Pancreas (tissue), 10 donors: ENCODE data around the gene CLPTM1L. TPM values are rescaled to one million over a fixed set of nuclear protein-coding genes. Genes with fewer than 3 reads are reported as not detected.

Source experiments
- ATAC-seq, 4 donors: fragments of 200-7000 bp; cut with Tn5 transposase; one replicate each; pipeline versions ENCODE4 v1.8.0 to v1.9.1; 2020; ENCODE audit warnings: mild to moderate bottlenecking in 4 of 4, moderate library complexity in 4 of 4
- DNase-seq, 6 donors: peaks; one replicate each; pipeline ENCODE4 v3.0.0-alpha.2; 2020
- FAIRE-seq: peaks from 2 replicates; lab custom pipeline; 2012; peaks lifted over from hg19 to GRCh38; lab: Jason Lieb, UNC
- H3K27ac ChIP-seq, 4 donors: fragments of 200-600 bp; sonication (generic); 1 replicate in 3 of 4; 2 replicates in 1 of 4; pipeline versions ENCODE4 v1.5.0 to v1.8.0; 2020
- H3K27me3 ChIP-seq, 4 donors: fragments of 200-600 bp; one replicate each; pipeline ENCODE4 v1.8.0; 2021
- H3K36me3 ChIP-seq, 3 donors: fragments of 200-600 bp; sonication (generic) in 1 of 3; one replicate each; pipeline versions ENCODE4 v1.5.0 to v1.8.0; 2020 to 2021
- H3K4me1 ChIP-seq, 3 donors: fragments of 200-600 bp; one replicate each; pipeline ENCODE4 v1.8.0; 2021
- H3K4me3 ChIP-seq, 4 donors: fragments of 200-600 bp; sonication (generic) in 2 of 4; one replicate each; pipeline versions ENCODE4 v1.5.0 to v1.8.0; 2020 to 2021
- H3K9me3 ChIP-seq, 4 donors: fragments of 200-600 bp; one replicate each; pipeline ENCODE4 v1.8.0; 2021
- WGBS, 2 donors: extraction: QIAGEN DNeasy Blood & Tissue Kit; methylation state at CpG; one replicate each; pipeline ENCODE4 v1.1.7; 2013; 5-methylcytosine and 5-hydroxymethylcytosine counted together
- intact Hi-C, 3 donors: fragments of 100-400 bp; cut with DNase I; formaldehyde crosslinking; loops; one replicate each; pipeline versions ENCODE4 v1.11.1 to v1.14.2; 2022
- polyA plus RNA-seq, 2 donors: library from polyadenylated mRNA; stranded (reverse); fragments of 200-250 nt; gene quantifications; one replicate each; pipeline ENCODE4 v1.2.3, GENCODE V29; 2013
- total RNA-seq, 6 donors: library from RNA; stranded (reverse); fragmentation: NEBNext Ultra II Directional in 4 of 6; extraction: Animal tissue kit (Norgen Biotek cat#: 25700) in 4 of 6; gene quantifications; one replicate each; pipeline versions ENCODE4 v1.2.1 to v1.2.4, GENCODE V29; 2021 to 2023
- TF ChIP-seq, protein P1 (sequence below), 4 donors: fragments of 200-600 bp; sonication (generic) in 3 of 4; IDR thresholded peaks; one replicate each; pipeline versions ENCODE4 v1.5.0 to v1.8.0; 2021; ENCODE audit warnings: antibody characterized with exemption in 4 of 4
- donor health status: healthy with polysubstance abuse.
- donor health status: DM: no; HTN: no; CAD: no; lungs with moderate emphysema.
- donor health status: DM: no; HTN: no; CAD: no.
- donor health status: control.
- donor health status: control.
- donor health status: Bipolar disorder and iron deficiency.
- donor health status: DM: yes; HTN: yes; CAD: no.
- donor health status: DM: no; HTN: no; CAD: no.
- donor health status: DM: no; HTN: no; CAD: no.
- donor health status: DM: yes; HTN: yes; CAD: no.

Gene CLPTM1L
- total and polyA plus RNA-seq, 8 donors, result 39.5 to 63.0 (median 53.2) TPM

DNA sequence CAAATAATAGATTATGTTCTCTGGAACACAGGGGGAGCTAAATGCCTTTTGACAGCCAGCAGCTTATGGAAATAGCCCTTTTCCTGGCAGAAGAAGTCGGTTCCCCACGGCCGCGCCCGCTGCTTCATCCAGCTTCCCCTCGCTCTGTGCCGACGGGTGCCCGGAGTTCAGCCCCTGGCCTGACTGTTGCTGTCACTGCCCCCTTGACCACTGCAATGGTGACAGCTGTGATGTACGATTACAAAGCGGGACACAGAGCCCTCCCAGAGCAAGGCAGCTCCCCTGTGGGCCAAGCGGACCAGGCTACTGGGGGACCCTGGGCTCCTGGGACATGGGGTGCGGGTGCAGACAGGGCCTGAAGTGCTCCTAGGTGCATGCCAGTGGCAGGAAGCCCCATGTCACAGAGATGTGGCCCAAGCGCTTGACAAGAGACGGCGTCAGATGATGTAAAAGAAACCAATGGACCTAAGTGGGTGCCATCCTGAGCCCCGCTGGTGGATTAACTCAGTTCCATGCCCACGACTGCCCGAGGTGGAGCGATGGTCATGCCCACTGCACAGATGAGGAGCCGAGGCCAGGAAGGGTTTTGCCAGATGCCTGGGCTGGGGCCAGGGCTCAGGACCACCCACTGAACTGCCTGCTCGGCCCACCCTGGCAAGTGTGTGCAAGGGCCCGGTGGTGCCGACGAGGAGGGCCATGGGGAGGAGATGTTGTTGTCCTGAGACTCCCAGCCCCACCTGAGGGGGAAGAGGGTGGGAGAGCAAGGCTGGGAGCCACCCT, 13.2 kb upstream of the CLPTM1L start:
- ATAC-seq (no peak), DNase-seq (no peak), FAIRE-seq (no peak)
- TF ChIP-seq, protein P1, sequence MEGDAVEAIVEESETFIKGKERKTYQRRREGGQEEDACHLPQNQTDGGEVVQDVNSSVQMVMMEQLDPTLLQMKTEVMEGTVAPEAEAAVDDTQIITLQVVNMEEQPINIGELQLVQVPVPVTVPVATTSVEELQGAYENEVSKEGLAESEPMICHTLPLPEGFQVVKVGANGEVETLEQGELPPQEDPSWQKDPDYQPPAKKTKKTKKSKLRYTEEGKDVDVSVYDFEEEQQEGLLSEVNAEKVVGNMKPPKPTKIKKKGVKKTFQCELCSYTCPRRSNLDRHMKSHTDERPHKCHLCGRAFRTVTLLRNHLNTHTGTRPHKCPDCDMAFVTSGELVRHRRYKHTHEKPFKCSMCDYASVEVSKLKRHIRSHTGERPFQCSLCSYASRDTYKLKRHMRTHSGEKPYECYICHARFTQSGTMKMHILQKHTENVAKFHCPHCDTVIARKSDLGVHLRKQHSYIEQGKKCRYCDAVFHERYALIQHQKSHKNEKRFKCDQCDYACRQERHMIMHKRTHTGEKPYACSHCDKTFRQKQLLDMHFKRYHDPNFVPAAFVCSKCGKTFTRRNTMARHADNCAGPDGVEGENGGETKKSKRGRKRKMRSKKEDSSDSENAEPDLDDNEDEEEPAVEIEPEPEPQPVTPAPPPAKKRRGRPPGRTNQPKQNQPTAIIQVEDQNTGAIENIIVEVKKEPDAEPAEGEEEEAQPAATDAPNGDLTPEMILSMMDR (IDR thresholded peaks at IDR 0.05), result no peak
- Histone ChIP-seq H3K36me3 (no peaks in the 10 kb centered on the region), H3K4me3 (no peak overlapping the region), H3K9me3 (no peaks in the 10 kb centered on the region), H3K27me3 (peaks cover 0 to 7% (median 1%) of the 10 kb centered on the region in 4 donors), H3K27ac (no peak overlapping the region), H3K4me1 (no peaks in the 10 kb centered on the region)
- intact Hi-C loops, result no loop called here
- WGBS, 2 donors, result 69 to 85% methylated on average over 25 of the region's 25 CpGs

- TF ChIP-seq, protein P1 (IDR thresholded peaks at IDR 0.05), result no peak
- intact Hi-C loops, result no loop called here
- Histone ChIP-seq H3K4me3 (no peak overlapping the region), H3K9me3 (no peaks in the 10 kb centered on the region), H3K36me3 (no peaks in the 10 kb centered on the region), H3K27ac (no peak overlapping the region), H3K4me1 (no peaks in the 10 kb centered on the region), H3K27me3 (peaks cover 0 to 7% (median 1%) of the 10 kb centered on the region in 4 donors)
- ATAC-seq (no peak), DNase-seq (no peak), FAIRE-seq (no peak)
- WGBS, 2 donors, result 38 to 46% methylated on average over 28 of the region's 28 CpGs
Measured at GRCh38 chr5:1356873-1357787, 12.2 kb upstream of the CLPTM1L start.

DNA sequence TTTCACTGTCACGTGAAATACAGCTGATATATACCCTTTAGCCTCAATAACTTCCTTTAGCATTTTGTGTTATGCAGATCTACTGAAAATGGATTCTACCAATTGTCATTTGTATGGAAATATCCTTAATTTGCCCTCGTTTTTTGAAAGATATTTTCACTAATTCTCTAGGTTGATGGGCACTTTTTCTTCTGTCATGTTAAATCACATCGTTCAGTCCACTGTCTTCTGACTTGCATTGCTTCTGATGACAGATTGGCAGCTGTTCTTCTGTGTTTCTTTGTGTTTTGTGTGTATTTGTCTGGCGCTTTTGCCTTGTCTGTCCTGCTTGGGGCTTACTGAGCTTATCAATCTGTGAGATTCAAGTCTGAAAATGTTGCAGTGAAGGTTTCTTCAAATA, 9.7 kb upstream of the CLPTM1L start:
- Histone ChIP-seq H3K27ac (no peak overlapping the region), H3K9me3 (no peaks in the 10 kb centered on the region), H3K36me3 (no peaks in the 10 kb centered on the region), H3K4me1 (no peaks in the 10 kb centered on the region), H3K27me3 (peaks cover 0 to 2% (median 0%) of the 10 kb centered on the region in 4 donors), H3K4me3 (no peak overlapping the region)
- no peak for ATAC-seq
- WGBS, 2 donors, result 26 to 37% methylated on average over 4 of the region's 4 CpGs
- no peak for FAIRE-seq
- TF ChIP-seq, protein P1 (IDR thresholded peaks at IDR 0.05), result no peak
- DNase-seq, result no peak
- intact Hi-C loops, result no loop called here

DNA sequence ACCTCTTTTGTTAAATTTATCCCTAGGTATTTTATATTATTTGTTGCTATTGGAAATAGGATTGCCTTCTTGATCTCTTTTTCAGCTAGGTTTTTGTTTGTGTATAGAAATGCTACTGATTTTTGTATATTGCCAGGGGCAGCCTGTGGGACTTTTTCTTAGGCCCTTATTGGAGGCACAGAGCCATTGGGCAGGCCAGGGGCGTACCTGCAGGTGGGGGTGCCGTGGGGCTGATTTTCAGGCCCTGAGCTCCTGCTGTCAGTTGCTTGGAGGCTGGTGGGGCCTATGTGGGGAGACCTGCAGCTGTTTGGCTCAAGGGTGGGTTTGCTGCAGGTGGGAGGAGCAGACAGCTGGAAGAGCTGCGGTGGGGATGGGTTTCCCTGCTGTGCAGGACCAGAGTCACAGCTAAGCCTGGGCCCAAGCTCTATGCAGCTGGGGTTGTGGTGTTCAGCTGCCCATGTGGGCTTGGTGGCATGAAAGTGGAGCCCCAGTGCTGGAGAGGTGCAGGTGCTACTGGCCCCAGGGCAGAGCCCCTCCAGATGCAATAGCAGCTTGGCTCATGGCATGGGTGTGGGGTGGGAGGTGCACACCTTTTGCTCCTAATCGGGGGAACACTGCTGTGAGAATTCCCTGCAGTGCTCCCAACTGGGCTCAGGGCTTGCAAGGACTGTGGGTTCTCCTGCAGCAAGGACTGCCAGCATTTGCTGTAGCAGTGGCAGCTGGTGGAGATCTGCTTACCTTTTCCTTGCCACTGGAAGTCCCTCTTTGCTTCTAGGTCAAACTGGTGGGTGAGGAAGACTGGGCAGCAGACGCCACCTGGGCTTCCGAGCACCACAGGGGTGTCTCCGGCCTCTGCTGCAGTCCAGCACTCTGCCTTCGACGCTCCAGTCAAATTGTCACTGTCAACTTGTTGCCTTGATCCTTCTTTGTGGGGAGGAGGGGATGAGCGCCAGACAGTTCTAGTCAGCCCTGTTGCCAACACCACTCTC, 7.6 kb upstream of the CLPTM1L start:
- FAIRE-seq (no peak), DNase-seq (no peak), ATAC-seq (no peak)
- Histone ChIP-seq H3K4me1 (no peaks in the 10 kb centered on the region), H3K27me3 (no peaks in the 10 kb centered on the region), H3K36me3 (no peaks in the 10 kb centered on the region), H3K9me3 (no peaks in the 10 kb centered on the region), H3K4me3 (no peak overlapping the region), H3K27ac (no peak overlapping the region)
- 64 to 74% methylated on average over 10 of the region's 10 CpGs for WGBS, 2 donors
- intact Hi-C loops, result no loop called here
- TF ChIP-seq, protein P1 (IDR thresholded peaks at IDR 0.05), result no peak
